SU-DHL-6 (cell line): ENCODE data around the gene MAP2.

Experiments
- CTCF ChIP-seq: fragments of 200-600 bp; sonication (generic); IDR thresholded peaks from one replicate; pipeline ENCODE4 v1.5.1; 2017; ENCODE audit warnings: antibody characterized with exemption, mild to moderate bottlenecking, low read length, moderate library complexity; ENCODE audit not compliant: insufficient read depth, poor library complexity, severe bottlenecking
- EZH2phosphoT487 ChIP-seq: fragments of 200-600 bp; sonication (generic), shearing (Covaris generic); conservative IDR thresholded peaks from 2 replicates; pipeline ENCODE4 v1.6.1; 2018; ENCODE audit warnings: mild to moderate bottlenecking, antibody characterized with exemption, low read length, moderate library complexity, mixed read lengths

GRCh38 chr2:209398463-209398862 is 25.4 kb upstream of the MAP2 start:
- no peak for TF ChIP-seq CTCF
- no peak for TF ChIP-seq EZH2phosphoT487
